Stimulated activated CD8-positive, alpha-beta memory T cell treated with anti-CD3 and anti-CD28 coated beads, Interleukin-15, amount 100 ng/mL, for 48 hours (primary cell): ENCODE results near the gene PRPF40B.
A peak's percentile ranks its signal among the peaks of the same experiment; 100 is the strongest.
"Not testable (repeated sequence)": the region's sequence is repeated elsewhere in the genome, so short reads cannot be mapped to it uniquely, and the experiment has no call there.

Experiments
- DNase-seq, 2 donors: peaks; one replicate each; pipeline ENCODE4 v3.0.0-alpha.2; 2020; ENCODE audit warnings: low read depth in 2 of 2

The PRPF40B gene

DNA sequence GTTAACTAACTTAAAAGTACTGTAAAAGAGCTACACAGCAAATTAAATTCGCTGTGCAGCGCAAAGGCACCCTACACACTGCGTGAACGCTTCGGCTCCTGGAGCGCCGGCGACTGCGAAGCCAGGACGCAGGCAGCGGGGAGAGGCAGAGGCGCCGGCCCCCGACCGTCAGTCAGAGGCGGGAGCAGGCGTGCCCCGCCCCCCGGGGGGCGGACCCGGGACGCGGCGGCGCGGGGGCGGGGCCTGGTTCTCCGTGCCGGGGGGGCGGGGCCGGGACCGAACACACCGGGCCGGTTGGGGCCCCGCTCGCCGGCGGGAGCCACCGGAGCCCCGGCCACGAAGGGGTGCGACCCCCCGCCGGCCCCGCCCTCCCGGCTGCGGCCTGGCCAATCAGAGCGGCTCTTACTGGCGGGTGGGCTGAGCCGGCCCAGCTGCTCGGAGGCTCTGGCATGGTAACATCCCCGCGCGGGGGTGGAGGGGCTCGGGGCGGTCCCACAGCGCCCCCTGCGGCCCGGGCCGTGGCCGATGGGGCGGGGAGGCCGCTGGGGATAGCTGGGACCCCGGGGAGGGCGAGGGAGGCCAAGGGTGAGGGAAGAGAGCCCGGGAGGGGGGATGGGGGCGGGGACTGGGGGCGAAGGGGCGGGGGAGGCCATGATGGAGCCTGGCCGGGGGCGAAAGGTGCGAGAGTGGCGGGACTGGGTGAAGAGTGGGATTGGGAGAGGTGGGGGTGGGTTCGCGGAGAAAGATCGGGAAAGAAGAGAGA lies at the start of gene PRPF40B:
Gene PRPF40B (plus strand): TSS at position 420 of the 763 bp plus-strand sequence. CDS start 30 bp downstream, at position 450.
- DNase-seq = peak; percentile 73 to 79

DNA sequence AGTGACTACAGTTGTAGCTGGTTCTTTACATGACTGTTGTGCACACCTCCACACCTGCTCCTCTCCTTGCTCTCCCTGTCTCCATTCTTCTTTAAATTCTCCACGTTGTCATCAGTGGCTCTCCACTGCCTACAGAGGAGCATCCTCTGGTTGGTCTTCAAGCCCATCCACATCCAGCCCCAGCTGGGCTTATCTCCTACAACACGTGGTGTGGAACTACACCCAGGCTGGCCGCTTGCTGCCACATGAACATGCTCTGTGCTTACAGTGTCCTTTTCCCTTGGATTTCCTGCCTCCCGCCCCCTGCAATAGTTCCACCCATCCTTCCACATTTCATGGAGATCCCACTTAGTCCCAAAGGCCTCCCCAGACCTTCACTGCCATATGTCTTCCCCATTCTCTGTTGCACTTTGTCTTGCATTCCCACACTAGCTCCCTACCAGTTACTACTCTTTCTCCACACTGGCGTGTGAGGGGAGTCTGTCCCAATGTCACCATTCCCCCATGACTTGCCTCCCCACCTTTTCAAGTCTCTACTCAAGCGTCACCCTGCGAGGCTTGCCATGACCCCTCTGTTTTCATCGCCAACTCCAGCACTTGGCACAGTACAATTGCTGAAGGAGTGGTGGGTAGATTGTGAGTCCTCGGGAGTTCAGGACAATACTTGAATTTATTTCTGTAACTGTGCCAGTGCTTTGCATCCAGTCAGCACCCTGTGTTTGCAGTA lies 45.6 kb upstream of the PRPF40B start:
- no peak for DNase-seq

DNA sequence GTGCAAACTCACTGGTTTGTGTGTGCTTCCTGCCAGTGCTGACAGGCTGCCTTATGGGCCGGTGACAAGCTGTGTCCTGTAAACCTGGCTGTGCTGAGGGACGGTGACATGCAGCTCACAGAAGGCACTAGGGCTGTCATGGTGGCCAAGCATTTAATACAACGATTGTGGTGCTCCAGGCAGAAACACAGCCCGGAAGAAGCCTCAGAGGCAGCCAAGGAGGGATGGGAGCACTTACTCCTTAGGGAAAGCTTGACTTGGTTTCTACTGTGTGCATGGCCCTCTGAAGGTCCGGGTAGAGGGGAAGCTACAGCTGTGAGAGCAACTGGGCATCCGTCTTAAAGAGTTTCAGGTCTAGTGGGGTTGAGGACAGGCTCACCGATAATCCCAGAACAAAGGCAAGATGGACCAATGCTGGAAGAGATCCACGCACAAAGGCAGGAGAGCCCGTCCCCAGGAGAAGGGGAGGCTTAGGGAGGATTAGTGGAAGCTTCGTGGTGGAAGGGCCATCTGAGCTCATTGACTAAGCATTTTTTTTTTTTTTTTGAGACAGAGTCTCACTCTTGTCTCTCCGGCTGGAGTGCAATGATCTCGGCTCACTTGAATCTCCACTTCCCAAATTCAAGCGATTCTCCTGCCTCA lies 44.8 kb upstream of the PRPF40B start:
- DNase-seq = no peak

- DNase-seq = peak in 1 of 2 donors; percentile 21
These were observed 42.5 kb upstream of the PRPF40B start for GRCh38 chr12:49580572-49581535.

- no peak for DNase-seq
These were observed 41.2 kb upstream of the PRPF40B start for GRCh38 chr12:49582201-49582600.

DNA sequence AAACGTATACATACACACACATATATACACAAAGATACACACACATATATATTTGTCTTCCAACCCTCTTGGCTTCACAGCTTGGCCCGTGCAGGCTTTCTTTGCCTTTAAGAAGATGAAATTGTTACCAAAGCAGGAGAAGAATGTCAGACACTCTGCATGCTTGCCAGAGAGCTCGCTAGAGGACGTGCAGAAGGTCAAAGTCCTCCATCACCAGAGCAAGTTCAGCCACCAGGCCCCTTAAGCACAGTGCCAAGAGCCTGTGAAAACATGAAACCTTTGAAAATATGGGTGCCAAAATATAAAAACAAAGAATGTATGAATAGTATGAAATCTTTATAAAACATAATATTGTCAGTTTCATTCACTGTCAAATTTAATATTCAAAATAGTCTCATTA lies 40.5 kb upstream of the PRPF40B start:
- no peak for DNase-seq

GRCh38 chr12:49583366-49584094 lies 39.8 kb upstream of the PRPF40B start:
- no peak for DNase-seq

GRCh38 chr12:49584591-49584990 lies 38.8 kb upstream of the PRPF40B start:
- DNase-seq = no peak

- no peak for DNase-seq
These were observed 37.6 kb upstream of the PRPF40B start for GRCh38 chr12:49585477-49586459.

DNA sequence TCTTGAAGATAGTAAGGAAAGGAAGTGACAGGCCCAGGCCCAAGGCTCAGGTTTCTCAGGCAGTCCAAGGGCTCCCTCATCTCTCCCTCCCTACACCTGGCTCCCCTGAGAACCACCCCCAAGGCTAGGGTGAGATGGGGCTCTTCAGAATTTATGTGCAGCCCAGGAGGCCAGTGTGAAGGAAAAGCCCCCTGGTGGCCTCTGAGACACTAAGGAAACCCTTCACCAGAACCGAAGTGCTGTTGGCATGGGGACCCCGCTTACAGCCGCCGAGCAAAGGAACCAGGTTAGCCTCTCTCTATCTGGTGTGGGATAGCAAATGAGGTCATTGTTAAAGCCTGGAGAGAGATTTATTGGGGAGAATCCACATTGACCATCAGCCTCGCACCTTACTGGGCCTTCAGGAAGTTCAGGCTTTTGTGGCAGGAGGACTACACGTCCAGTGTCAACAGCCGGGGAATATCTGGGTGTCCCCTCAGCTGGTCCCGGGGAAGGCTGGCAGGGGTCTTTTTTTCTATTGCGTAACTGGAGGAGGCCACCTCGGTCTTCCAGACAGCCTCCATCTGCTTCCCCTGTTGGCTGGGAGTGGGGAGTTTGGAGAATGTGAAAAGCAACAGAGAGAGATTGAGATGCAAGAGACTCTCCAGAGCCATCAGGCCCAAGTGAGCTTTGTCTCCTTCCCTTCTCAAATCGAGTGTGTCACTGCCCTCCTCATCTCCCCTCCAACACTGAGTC lies 36.0 kb upstream of the PRPF40B start:
- DNase-seq = no peak

- no peak for DNase-seq
These were observed 35.1 kb upstream of the PRPF40B start for GRCh38 chr12:49588281-49588680.

- no peak for DNase-seq
These were observed 34.4 kb upstream of the PRPF40B start for GRCh38 chr12:49588721-49589516.

DNA sequence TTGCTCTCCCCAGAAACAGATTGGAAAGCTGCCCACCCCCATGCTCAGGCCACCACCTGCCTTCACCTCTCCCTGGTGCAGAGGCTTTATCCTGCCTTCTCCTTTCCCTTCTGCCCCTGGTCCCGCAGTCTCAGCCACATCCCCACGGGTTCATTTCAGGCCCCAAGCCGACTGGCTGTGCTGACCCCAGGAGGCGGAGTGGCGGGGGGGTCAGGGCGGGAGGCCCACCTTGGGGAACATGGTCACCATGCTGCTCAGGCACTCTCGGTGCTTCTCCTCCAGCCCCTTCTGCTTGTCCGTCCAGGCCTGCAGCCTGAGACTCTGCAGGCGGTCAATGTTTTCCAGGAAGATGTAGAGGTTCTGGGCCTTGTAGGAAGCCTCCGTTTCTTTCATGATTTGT lies 24.8 kb upstream of the PRPF40B start:
- DNase-seq = no peak

DNA sequence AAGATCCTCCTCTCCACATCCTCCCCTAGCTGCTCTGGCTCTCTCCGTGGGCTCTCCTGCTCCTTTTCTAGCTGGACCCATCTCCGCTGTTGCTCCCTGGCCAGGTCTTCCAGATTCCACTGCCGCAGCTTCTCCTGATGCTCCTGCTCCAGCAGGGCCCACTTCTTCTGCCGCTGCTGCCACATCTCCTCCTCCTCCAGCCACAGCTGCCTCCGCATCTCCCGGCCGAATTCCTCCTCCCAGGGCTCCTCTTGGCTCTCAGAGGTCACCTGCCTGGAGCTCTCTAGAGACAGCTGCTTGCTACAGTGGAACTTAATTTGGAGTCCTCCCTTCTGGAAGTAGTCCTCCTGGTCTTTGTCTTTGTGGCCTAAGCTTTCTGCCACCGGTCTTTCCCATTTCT lies 23.4 kb upstream of the PRPF40B start:
- no peak for DNase-seq

DNA sequence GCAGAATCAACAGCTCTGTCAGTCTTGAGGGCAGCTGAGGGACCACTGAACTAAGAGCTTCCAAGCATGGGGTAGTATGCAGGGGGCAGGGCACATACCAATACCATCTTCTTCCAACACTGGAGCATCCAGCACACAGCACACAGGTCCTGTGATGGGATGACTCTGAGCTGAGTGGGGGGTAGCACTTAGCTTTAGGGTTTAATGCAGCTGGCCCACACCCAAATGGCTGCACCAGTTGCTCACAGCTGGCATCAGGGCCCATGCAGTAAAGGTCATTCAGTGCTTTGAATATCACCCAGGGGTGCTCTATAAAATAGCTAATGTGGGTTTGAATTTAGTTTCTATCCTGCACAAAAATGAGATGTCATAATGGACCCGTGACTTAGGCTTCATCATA lies 19.6 kb upstream of the PRPF40B start:
- no peak for DNase-seq

GRCh38 chr12:49604856-49605255 lies 18.5 kb upstream of the PRPF40B start:
- no peak for DNase-seq

DNA sequence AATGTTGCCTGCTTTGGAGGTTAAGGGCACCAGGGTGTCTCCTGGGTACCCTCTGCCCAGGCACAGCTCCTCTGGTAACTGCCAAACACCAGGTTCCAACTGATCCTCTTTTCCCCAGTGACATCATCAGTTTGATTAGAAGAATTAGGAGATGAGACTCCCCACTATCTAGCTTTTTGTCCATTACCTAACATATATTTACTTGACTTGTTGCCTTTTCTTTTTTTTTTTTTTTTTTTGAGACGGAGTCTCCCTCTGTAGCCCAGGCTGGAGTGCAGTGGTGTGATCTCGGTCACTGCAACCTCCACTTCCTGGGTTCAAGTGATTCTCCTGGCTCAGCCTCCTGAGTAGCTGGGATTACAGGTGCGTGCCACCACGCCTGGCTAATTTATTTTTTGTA lies 17.8 kb upstream of the PRPF40B start, which contains the start of gene FAM186B:
Gene FAM186B (minus strand): TSS at position 101 of the 400 bp plus-strand sequence. CDS start 162 bp downstream, outside the sequence.
- DNase-seq = not testable (repeated sequence)
